ENCODE results near the gene CHRNA5.

DNA sequence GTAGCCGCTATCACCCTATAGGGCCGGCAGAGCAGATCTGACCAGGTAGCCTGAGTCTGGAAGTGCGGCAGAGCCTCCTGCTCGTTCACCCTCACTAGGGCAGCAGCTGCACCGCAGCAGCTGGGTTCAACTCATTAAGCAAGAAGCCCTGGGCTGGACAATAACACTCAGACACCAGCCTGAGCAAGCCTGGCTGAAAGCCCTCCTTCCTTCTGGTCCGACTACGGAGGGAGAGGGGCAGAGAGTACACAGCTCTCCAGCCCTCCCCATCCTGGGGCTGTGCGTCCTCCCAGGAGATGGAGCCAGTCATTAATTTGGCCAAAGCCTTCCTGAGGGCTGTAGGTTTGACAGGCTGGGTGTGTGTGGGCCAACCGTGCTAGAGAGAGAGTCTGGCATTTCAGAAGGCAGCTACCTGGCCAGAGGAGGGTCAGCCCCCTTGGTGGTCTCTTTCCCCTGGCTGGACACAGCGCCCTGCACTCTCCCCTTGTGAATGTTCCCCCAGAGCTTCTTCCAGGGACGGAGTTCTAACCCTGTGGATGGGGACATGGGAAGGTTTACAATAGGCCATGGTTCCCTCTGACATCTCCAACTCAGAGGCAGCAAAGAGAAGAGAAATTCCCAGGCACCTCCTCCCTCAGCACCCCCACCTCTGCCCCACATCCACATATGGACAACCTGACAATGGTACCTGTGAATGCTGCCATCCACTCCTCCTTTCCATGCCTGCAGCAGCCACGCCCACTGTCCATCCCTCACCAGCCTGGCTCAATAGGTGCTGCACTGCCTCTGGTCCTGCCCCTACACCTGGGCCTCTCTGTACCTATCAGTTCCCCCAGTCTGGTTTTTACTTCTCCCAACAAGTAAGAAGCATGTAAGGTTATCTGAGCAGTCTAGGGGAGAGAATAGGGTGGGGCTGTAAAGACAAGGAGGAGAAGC lies 69.2 kb downstream of the CHRNA5 start:
- no peak for TF ChIP-seq SIN3A (IDR thresholded peaks at IDR 0.05; ENCODE audit: borderline replicate concordance, insufficient read depth, low read length)
- no peak for TF ChIP-seq POLR2AphosphoS5 (IDR thresholded peaks at IDR 0.05; ENCODE audit: low read depth, low read length)
- TF ChIP-seq, protein P1, sequence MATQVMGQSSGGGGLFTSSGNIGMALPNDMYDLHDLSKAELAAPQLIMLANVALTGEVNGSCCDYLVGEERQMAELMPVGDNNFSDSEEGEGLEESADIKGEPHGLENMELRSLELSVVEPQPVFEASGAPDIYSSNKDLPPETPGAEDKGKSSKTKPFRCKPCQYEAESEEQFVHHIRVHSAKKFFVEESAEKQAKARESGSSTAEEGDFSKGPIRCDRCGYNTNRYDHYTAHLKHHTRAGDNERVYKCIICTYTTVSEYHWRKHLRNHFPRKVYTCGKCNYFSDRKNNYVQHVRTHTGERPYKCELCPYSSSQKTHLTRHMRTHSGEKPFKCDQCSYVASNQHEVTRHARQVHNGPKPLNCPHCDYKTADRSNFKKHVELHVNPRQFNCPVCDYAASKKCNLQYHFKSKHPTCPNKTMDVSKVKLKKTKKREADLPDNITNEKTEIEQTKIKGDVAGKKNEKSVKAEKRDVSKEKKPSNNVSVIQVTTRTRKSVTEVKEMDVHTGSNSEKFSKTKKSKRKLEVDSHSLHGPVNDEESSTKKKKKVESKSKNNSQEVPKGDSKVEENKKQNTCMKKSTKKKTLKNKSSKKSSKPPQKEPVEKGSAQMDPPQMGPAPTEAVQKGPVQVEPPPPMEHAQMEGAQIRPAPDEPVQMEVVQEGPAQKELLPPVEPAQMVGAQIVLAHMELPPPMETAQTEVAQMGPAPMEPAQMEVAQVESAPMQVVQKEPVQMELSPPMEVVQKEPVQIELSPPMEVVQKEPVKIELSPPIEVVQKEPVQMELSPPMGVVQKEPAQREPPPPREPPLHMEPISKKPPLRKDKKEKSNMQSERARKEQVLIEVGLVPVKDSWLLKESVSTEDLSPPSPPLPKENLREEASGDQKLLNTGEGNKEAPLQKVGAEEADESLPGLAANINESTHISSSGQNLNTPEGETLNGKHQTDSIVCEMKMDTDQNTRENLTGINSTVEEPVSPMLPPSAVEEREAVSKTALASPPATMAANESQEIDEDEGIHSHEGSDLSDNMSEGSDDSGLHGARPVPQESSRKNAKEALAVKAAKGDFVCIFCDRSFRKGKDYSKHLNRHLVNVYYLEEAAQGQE (IDR thresholded peaks at IDR 0.05; ENCODE audit: insufficient read depth in 1 of 2, low read depth in 2 of 2, low read length in 2 of 2), result no peak
- TF ChIP-seq TAF1 (IDR thresholded peaks at IDR 0.05; ENCODE audit: borderline replicate concordance, insufficient read depth, low read length), result no peak
